Stomach (tissue), 9 donors: Measurements from ENCODE around the gene UPK3B. TPM values are rescaled to one million over a fixed set of nuclear protein-coding genes. Genes with fewer than 3 reads are reported as not detected.
A peak's percentile ranks its signal among the peaks of the same experiment; 100 is the strongest.
"Not testable (repeated sequence)": the region's sequence is repeated elsewhere in the genome, so short reads cannot be mapped to it uniquely, and the experiment has no call there.

Experiments
- DNase-seq, 2 donors: peaks; one replicate each; pipeline versions ENCODE4 v3.0.0 to v3.0.0-alpha.2; 2013 to 2019
- H3K27ac ChIP-seq, 5 donors: fragments of 200-600 bp in 4 of 5; sonication (generic) in 4 of 5; one replicate each; pipeline ENCODE4 v1.5.1; 2013 to 2019; ENCODE audit warnings: mild to moderate bottlenecking in 1 of 5, moderate library complexity in 1 of 5
- H3K27me3 ChIP-seq, 3 donors: fragments of 200-600 bp; sonication (generic); one replicate each; pipeline ENCODE4 v1.5.1; 2017 to 2019; ENCODE audit warnings: mixed run types in 1 of 3
- H3K36me3 ChIP-seq, 4 donors: fragments of 200-600 bp; sonication (generic); 1 replicate in 3 of 4; 2 replicates in 1 of 4; pipeline ENCODE4 v1.5.1; 2016 to 2019
- H3K4me1 ChIP-seq, 4 donors: fragments of 200-600 bp; sonication (generic); one replicate each; pipeline ENCODE4 v1.5.1; 2016 to 2019
- H3K4me3 ChIP-seq, 4 donors: fragments of 200-600 bp; sonication (generic) in 3 of 4; one replicate each; pipeline ENCODE4 v1.5.1; 2016 to 2019; ENCODE audit warnings: mild to moderate bottlenecking in 1 of 4
- H3K9me3 ChIP-seq, 4 donors: fragments of 200-600 bp; sonication (generic); one replicate each; pipeline ENCODE4 v1.5.1; 2016 to 2019
- POLR2AphosphoS5 ChIP-seq, 3 donors: sonication (generic); formaldehyde crosslinking; IDR thresholded peaks; one replicate each; pipeline ENCODE4 v1.6.1; 2016; ENCODE audit warnings: antibody characterized with exemption in 3 of 3
- WGBS, 5 donors: extraction: QIAGEN DNeasy Blood & Tissue Kit in 3 of 5; methylation state at CpG; one replicate each; pipeline versions ENCODE4 v1.1.5 to v1.1.7; 2013 to 2018; 5-methylcytosine and 5-hydroxymethylcytosine counted together
- intact Hi-C: fragments of 100-400 bp; cut with DNase I; formaldehyde crosslinking; loops from one replicate; pipeline ENCODE4 v1.15.1; 2023; ENCODE audit warnings: low total_unique reads
- polyA plus RNA-seq, 3 donors: library from polyadenylated mRNA; stranded (reverse); fragments of 200-250 nt; gene quantifications; one replicate each; pipeline ENCODE4 v1.2.3, GENCODE V29; 2013
- total RNA-seq, 5 donors: library from RNA; depleted of rRNA; stranded (reverse); fragments of >200 nt; gene quantifications; one replicate each; pipeline versions ENCODE4 v1.1.0 to v1.2.3, GENCODE V29; 2014 to 2016
- donor health status: healthy with polysubstance abuse.
- donor health status: Bipolar disorder and iron deficiency.
- donor health status: healthy.

The UPK3B gene
- total and polyA plus RNA-seq, 8 donors = 0.45 to 12.2 (median 5.3) TPM; not detected in 2

DNA sequence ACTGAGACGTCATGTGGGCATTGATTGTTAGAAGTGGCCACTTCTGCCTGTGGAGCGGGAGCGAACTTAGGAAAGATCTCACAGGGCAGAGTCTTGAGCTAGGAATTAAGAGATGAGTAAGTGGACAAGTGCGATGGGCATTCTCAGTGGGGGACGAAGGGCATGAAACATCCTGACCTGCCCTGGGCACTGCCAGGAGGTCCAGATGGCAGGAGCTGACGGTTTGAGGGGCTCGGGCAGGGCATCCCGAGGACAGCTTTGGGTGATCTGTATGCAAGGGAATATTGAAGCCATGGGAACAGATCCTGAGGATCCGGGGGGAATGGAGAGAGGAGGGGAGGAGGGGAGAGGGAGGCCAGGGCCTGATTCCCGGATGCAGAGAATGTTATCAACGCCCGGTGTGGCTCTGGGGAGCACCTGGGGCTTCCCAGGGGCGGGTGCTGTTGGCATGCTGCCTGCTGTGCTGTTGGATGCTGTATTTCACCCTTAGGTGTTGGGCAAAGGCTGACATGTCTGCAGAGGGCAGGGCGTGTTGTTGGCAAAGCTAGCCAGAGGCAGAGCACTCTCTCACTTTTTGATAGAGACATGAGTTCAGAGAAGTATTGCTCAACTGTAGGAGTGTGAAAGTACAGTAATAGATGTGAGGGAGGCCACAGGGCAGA is 42.5 kb upstream of the UPK3B start:
- H3K27me3 ChIP-seq, intact Hi-C loops, H3K9me3 ChIP-seq, H3K4me3 ChIP-seq: not testable (repeated sequence)
- WGBS, 5 donors = 47 to 60% (median 54%) methylated on average over 10 to 12 of the region's 14 CpGs
- Histone ChIP-seq H3K27ac (peak overlapping the region in 4 of 5 donors; percentile 9 to 59 (median 51)), H3K4me1 (peaks cover 9 to 34% (median 11%) of the 10 kb centered on the region in 4 donors), H3K36me3 (peaks cover 0 to 10% (median 7%) of the 10 kb centered on the region in 4 donors)
- TF ChIP-seq POLR2AphosphoS5 (IDR thresholded peaks at IDR 0.05) = peak in 1 of 3 donors; percentile 60
- DNase-seq = peak; percentile 54 to 81

DNA sequence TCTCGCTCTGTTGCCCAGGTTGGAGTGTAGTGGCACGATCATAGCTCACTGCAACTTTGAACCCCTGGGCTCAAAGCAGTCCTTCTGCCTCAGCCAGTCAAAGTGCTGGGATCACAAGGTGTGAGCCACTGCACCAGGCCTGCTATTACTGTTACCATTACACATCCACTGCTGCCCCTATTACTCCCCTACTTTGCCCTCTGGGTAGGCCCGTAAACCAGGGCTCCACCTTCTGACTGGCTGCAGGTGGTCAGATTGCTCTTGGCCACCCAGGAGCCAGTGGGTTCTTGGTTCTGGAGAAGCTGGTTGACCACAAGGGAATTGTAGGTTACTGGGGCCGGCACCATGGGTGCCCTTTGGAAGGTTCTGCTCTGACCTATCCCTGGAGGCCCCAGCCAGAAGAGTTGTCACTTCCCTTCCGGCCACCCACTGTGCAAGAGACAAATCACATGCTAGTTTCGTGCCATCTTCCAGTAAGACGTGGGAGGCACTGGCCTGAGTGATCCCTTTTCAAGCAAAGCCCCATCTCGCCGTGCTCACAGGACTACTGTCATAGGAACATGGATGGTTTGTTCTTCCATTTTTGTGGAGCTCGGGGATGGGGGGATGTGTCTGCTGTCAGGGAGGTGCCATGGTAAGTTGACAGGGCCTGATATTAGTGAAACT is 38.7 kb upstream of the UPK3B start:
- DNase-seq, H3K9me3 ChIP-seq, H3K27ac ChIP-seq, H3K27me3 ChIP-seq, H3K4me3 ChIP-seq, intact Hi-C loops: not testable (repeated sequence)
- peaks cover 6 to 11% (median 7%) of the 10 kb centered on the region in 4 donors for H3K4me1 ChIP-seq
- peaks cover 0 to 19% (median 8%) of the 10 kb centered on the region in 4 donors for H3K36me3 ChIP-seq
- 79 to 94% (median 92%) methylated on average over 2 to 10 of the region's 10 CpGs for WGBS, 5 donors

DNA sequence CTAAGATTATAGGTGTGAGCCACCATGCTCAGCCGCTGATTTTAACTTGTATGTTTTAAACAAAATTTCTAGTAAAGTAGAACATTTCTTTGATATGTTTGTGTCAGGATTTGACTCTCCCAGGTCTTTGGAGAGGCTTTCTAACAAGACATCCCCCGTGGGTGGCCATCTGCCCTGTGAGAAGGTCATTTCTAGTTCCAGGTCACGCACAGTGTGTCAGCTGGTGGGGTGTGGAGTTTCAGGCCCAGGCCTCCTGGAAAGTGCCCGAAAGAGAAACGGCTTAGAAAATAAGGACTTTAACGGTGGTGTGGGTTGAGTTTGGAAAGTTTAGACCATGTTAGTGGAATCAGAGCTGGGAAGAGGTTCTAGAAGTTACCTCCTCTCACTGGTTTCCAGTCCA is 37.3 kb upstream of the UPK3B start:
- H3K27ac ChIP-seq, H3K4me3 ChIP-seq, H3K27me3 ChIP-seq, intact Hi-C loops, DNase-seq, H3K4me1 ChIP-seq, H3K9me3 ChIP-seq: not testable (repeated sequence)
- WGBS, 5 donors = 80 to 97% (median 95%) methylated on average over 1 to 3 of the region's 6 CpGs; no CpG with 5 or more reads in 1 of the 5 donors
- peaks cover 0 to 19% (median 8%) of the 10 kb centered on the region in 4 donors for H3K36me3 ChIP-seq

DNA sequence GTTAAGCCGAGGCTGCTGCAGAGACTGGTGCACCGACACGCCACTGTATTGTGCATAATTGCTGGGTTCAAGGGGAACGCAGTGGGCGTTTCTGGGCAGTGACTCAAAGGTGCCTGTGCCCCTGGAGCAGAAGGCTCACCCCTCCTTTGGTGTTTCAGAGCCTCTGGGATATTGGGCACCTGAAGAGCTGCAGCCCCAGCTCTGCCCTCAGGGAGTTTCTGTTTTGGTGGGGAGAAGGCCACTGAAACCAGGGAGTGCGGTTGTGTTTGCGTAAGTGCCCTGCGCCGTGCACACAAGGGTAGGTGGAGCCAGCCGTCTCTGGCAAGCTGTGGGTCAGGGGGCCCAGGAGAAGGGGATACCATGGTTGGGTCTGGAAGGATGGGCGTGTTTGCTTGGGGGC is 34.1 kb upstream of the UPK3B start:
- DNase-seq, intact Hi-C loops, H3K4me1 ChIP-seq, H3K4me3 ChIP-seq, H3K9me3 ChIP-seq, H3K27me3 ChIP-seq, H3K27ac ChIP-seq: not testable (repeated sequence)
- WGBS, 5 donors = 77 to 100% (median 96%) methylated on average over 2 to 3 of the region's 11 CpGs; no CpG with 5 or more reads in 2 of the 5 donors
- peaks cover 6 to 39% (median 19%) of the 10 kb centered on the region in 4 donors for H3K36me3 ChIP-seq

DNA sequence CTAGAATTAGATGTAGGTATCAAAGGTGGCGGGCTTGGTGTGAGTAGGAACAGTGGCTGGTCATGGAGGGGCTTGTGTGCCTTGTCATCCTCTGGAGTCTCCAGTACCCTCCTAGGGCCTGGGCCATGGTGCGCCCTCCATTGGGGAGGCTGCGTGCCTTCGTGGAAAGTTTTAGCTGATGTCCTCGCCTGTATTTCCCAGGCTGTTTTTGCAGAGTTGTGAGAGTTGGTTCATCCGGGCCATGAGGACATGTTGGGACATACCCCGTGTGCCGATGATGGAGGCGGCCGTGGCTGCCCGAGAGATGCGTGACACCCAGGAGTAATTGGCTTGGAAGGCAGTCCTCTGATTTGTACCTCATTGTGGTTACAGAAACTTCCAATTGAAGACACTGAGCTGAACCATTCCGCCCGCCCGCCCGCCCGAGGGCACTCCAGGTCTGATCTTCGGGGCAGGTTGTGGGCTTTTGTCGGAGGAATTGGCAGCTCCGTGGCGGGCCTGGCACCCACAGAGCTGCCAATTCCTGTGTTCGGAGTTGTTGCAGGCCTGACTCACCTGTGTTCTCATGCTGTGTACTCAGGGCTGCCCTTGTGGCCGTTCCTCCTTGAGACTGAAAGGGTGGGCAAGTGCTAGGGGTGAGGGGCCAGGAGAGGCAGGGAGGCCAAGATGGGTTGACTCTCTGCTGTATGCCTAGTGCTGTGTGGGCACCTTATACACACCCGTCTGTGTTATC is 33.4 kb upstream of the UPK3B start:
- H3K27ac ChIP-seq, DNase-seq, H3K27me3 ChIP-seq, H3K4me3 ChIP-seq, H3K4me1 ChIP-seq, intact Hi-C loops, H3K9me3 ChIP-seq: not testable (repeated sequence)
- peaks cover 6 to 39% (median 17%) of the 10 kb centered on the region in 4 donors for H3K36me3 ChIP-seq
- WGBS, 5 donors = 83 to 93% (median 90%) methylated on average over 2 to 21 of the region's 24 CpGs

DNA sequence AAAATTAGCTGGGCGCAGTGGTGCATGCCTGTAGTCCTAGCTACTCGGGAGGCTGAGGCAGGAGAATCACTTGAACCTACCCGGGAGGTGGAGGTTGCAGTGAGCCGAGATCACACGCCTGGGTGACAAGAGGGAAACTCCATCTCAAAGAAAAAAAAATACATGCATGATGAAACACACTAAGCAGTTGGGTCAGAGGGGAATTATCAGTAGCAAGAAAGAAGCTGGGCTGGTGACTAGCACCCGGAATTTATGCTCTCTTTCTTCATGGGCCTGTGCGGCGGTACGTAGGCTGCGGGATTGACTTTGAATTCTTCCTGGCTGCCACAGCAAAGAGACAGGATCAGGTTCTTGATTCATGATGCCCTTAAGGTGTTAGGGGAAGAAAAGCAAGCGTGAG is 30.7 kb upstream of the UPK3B start:
- H3K9me3 ChIP-seq, H3K27ac ChIP-seq, DNase-seq, intact Hi-C loops, H3K4me3 ChIP-seq, H3K27me3 ChIP-seq, H3K4me1 ChIP-seq: not testable (repeated sequence)
- WGBS, 5 donors = 68 to 90% (median 79%) methylated on average over 5 to 10 of the region's 11 CpGs
- H3K36me3 ChIP-seq = peaks cover 12 to 52% (median 32%) of the 10 kb centered on the region in 4 donors

DNA sequence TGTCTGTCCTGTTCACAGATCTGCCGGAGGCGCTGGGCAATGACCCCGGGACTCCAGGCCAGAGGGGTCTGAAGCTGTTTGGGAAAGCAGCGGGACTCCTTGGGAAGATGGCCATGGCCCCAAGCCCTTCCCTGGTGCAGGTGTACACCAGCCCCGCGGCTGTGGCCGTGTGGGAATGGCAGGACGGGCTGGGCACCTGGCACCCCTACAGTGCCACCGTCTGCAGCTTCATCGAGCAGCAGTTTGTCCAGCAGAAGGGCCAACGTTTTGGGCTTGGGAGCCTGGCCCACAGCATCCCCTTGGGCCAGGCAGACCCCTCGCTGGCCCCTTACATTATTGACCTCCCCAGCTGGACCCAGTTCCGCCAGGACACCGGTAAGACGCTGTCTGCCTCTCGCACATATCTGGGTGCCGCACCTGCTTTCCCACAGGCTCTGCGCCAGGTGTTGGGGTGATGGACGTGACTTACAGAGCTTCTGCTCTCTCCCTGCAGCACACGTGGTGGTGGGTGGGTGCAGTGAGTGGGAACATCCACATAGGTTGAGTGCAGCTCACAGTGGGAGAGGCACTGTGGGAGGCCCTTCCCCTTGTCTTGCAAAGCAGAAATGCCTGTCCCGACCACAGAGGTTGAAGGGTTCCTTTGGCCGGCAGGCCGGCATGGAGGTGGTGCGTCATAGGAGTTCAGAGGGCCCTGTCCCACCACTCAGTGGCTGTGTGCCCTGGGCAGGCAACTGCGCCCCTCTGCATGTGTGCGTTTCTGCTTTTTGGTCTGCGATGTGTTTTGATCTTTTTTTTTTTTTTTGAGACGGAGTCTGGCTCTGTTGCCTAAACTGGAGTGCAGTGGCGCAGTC is 29.7 kb upstream of the UPK3B start:
- 71 to 82% (median 81%) methylated on average over 16 to 27 of the region's 29 CpGs for WGBS, 5 donors
- not testable (repeated sequence) for DNase-seq

DNA sequence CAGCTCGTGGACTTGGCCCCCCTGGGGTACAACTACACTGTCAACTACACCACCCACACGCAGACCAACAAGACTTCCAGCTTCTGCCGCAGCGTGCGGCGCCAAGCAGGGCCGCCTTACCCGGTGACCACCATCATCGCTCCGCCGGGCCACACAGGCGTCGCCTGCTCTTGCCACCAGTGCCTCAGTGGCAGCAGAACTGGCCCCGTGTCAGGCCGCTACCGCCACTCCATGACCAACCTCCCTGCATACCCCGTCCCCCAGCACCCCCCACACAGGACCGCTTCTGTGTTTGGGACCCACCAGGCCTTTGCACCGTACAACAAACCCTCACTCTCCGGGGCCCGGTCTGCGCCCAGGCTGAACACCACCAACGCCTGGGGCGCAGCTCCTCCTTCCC is 27.7 kb upstream of the UPK3B start:
- peaks cover 12 to 48% (median 32%) of the 10 kb centered on the region in 4 donors for H3K36me3 ChIP-seq
- H3K4me1 ChIP-seq, H3K4me3 ChIP-seq, H3K27ac ChIP-seq, intact Hi-C loops, H3K9me3 ChIP-seq, H3K27me3 ChIP-seq, DNase-seq: not testable (repeated sequence)
- 94 to 96% (median 95%) methylated on average over 23 to 24 of the region's 24 CpGs for WGBS, 5 donors

More for the DNA sequence above, 29.7 kb upstream of the UPK3B start:
- H3K4me3 ChIP-seq, H3K27me3 ChIP-seq, H3K9me3 ChIP-seq, H3K27ac ChIP-seq, H3K4me1 ChIP-seq, intact Hi-C loops: not testable (repeated sequence)
- peaks cover 12 to 48% (median 32%) of the 10 kb centered on the region in 4 donors for H3K36me3 ChIP-seq

DNA sequence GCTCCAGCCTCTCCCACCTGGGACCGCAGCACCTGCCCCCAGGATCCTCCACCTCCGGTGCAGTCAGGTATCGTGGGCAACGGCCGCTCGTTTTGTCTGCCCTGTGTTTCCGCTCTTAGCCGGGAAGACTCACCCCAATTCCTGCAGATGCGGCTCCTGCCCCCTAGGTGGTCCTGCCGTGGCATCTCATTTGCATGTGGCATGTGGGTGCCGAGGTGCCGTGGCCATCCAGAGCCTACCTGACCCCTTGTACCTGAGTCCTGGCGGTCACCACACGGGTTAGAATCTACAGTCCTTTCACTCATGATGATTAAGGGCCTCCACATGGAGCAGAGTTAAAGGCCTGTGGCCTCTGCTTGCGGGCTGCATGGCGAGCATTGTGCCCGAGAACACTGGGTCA is 27.3 kb upstream of the UPK3B start:
- intact Hi-C loops, H3K27ac ChIP-seq, H3K4me3 ChIP-seq, H3K27me3 ChIP-seq, H3K4me1 ChIP-seq, H3K9me3 ChIP-seq, DNase-seq: not testable (repeated sequence)
- H3K36me3 ChIP-seq = peaks cover 12 to 48% (median 32%) of the 10 kb centered on the region in 4 donors
- WGBS, 5 donors = 90 to 97% (median 92%) methylated on average over 8 to 17 of the region's 17 CpGs

DNA sequence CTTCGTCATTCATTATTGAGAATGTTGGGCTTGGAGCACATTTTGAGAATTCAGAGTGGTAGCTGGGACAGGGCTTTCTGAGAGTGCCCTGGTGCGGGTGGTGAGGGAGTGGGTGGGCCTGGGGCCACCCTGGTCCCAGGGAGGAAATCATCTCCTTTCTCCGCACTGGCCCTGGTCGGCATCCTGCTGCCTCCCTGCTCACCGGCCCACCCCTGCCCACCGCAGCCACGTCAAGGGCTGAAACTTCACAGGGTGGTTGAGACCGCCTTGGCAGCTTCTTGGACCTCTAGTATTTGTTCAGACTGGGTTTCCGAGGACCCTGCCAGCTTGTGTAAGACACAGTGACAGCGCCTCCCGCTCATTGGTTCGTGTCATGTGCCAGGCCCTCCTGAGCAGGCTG is 25.9 kb upstream of the UPK3B start:
- H3K27ac ChIP-seq, H3K27me3 ChIP-seq, intact Hi-C loops, H3K4me3 ChIP-seq, H3K9me3 ChIP-seq, H3K4me1 ChIP-seq, DNase-seq: not testable (repeated sequence)
- WGBS, 5 donors = 88 to 93% (median 90%) methylated on average over 6 to 7 of the region's 12 CpGs; no CpG with 5 or more reads in 2 of the 5 donors
- peaks cover 12 to 44% (median 32%) of the 10 kb centered on the region in 4 donors for H3K36me3 ChIP-seq
